AG04450 (cell line): Measurements from ENCODE around the gene TLE6. TPM values are rescaled to one million over a fixed set of nuclear protein-coding genes. Genes with fewer than 3 reads are reported as not detected.
A peak's percentile ranks its signal among the peaks of the same experiment; 100 is the strongest.

ENCODE experiments used
- CTCF ChIA-PET: fragments of 300-600, 350-600 bp; formaldehyde crosslinking; extraction: SDS; loops from one replicate; lab custom pipeline; 2022; ENCODE audit warnings: antibody characterized with exemption, inconsistent platforms; lab: Charles Lee
- POLR2A ChIA-PET: fragments of 350-600 bp; formaldehyde crosslinking; extraction: SDS; loops from one replicate; lab custom pipeline; 2021; ENCODE audit warnings: antibody characterized with exemption, inconsistent platforms; lab: Yijun Ruan, JAX
- DNase-seq: peaks from one replicate; pipeline ENCODE4 v3.0.0-alpha.2; 2011; ENCODE audit warnings: low read depth, low spot score
- H3K27ac ChIP-seq: one replicate; pipeline ENCODE4 v1.5.1; 2012; ENCODE audit warnings: low read depth, low read length, control low read depth
- H3K27me3 ChIP-seq: one replicate; pipeline ENCODE4 v1.6.0; 2012; ENCODE audit warnings: low read length; ENCODE audit not compliant: control insufficient read depth, insufficient read depth
- H3K4me3 ChIP-seq: 2 replicates; pipeline ENCODE4 v1.5.1; 2011; ENCODE audit warnings: mild to moderate bottlenecking, low read depth, low read length, control low read depth
- H3K9me3 ChIP-seq: 2 replicates; pipeline ENCODE4 v1.5.1; 2012; ENCODE audit warnings: low read length; ENCODE audit not compliant: control insufficient read depth, insufficient read depth
- CTCF ChIP-seq: IDR thresholded peaks from 2 replicates; pipeline ENCODE4 v1.5.1; 2011; ENCODE audit warnings: low read depth, low read length, control low read depth, inconsistent platforms
- polyA plus RNA-seq: library from polyadenylated mRNA; depleted of rRNA; stranded (reverse); fragments of >200 nt; gene quantifications from 2 replicates; pipeline ENCODE4 v1.2.3, GENCODE V29; 2011

TLE6 gene
- polyA plus RNA-seq, 1 experiment = 0.51 TPM

DNA sequence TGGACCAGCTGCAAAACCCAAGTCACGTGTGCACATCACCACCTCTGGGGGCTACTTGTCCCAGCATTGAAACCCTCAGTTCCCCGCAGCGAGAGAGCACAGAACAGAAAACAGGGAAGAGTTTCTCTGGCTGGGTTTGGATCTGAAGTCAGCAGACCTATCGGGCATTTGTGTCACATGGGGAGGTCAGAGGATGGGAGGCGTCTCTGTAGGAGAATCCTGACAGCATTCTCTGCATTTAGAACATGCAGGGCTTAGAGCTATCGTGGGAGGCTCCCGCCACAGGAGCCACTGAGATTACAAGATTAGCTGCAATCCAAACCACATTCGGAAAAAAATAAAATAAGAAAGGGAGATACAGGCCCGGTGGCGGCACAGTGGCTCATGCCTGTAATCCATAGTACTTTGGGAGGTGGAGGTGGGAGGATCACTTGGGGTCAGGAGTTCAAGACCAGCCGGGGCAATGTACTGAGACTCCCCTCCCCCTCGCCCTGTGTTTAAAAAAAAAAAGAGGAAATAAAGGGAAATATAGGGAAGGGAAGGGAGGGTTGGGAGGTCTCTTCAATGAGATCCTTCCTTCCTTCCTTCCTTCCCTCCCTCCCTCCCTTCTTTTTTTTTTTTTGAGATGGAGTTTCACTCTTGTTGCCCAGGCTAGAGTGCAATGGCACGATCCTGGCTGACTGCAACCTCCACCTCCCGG lies 2.9 kb upstream of the TLE6 start:
- CTCF ChIA-PET = interaction anchor here (0.9 to 1.2 kb wide), 2 partner anchors 24 to 129 kb away, joined by 3 to 4 read pairs; no protein-coding TSS in a partner anchor
- no peak for DNase-seq
- TF ChIP-seq CTCF = no peak
- POLR2A ChIA-PET = no interaction called here
- no peaks in the 10 kb centered on the region for H3K27me3 ChIP-seq
- no peak overlapping the region for H3K4me3 ChIP-seq
- no peaks in the 10 kb centered on the region for H3K9me3 ChIP-seq
- H3K27ac ChIP-seq = no peak overlapping the region

GRCh38 chr19:2976609-2977000 lies 759 bp upstream of the TLE6 start:
- Histone ChIP-seq H3K27me3 (no peaks in the 10 kb centered on the region), H3K27ac (no peak overlapping the region), H3K9me3 (no peaks in the 10 kb centered on the region), H3K4me3 (peak overlapping the region; percentile 66)
- no peak for TF ChIP-seq CTCF
- CTCF ChIA-PET = interaction anchor here (1.0 to 1.6 kb wide), 4 partner anchors 9 to 127 kb away, joined by 3 to 5 read pairs (median 4); no protein-coding TSS in a partner anchor
- POLR2A ChIA-PET = interaction anchor here (0.5 to 1.6 kb wide), 2 partner anchors 59 to 1244 kb away, joined by 3 to 9 read pairs; no protein-coding TSS in a partner anchor
- DNase-seq = no peak

DNA sequence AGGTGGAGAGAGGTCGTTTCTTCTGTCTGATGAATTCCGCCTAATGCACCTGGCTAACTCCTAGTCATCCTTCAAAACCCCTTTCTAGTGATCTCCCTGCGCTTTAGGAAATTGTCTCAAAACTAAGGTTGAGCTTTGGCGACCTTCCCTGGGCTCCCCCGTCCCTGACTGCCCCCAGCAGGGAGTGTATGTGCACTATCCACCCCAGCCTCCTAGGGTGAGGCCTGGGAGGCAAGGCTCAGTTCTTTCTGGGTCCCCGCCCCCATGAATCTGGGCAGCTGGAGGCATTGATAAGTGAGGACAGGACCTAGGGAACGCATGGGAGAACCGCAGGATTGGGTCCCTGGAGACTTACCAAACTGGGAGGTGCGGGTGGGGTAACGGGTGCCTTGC lies 378 bp downstream of the TLE6 start:
- CTCF ChIA-PET = interaction anchor here (1.2 kb wide), 1 partner anchor 127 kb away, joined by 5 read pairs; no protein-coding TSS in a partner anchor
- Histone ChIP-seq H3K27me3 (no peaks in the 10 kb centered on the region), H3K4me3 (peak overlapping the region; percentile 32), H3K27ac (no peak overlapping the region), H3K9me3 (no peaks in the 10 kb centered on the region)
- no peak for DNase-seq
- POLR2A ChIA-PET = interaction anchor here (1.6 kb wide), 1 partner anchor 58 kb away, joined by 9 read pairs; no protein-coding TSS in a partner anchor
- no peak for TF ChIP-seq CTCF

DNA sequence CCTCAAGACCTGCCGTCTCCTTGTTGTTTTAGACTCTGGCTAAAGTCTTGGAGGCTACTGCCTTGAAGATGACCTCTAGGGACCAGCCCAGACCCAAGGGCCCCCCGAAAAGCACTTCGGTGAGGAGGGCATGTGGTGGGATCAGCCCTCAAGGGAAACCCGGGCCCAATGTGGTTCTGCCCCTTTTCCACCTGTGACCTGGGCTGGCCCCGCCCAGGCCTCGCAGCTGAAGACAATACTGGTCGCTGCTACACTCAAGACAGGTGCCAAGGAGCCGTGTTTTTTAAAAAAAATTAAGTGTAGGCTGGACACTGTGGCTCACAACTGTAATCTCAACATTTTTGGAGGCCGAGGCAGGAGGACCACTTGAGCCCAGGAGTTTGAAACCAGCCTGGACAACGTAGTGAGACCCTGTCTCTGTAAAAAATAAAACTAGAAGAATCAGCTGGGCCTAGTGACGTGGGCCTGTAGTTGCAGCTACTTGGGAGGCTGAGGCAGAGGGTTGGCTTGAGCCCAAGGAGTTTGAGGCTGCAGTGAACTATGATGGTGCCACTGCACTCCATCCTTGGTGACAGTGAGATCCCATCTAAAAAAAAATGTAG lies 903 bp downstream of the TLE6 start:
- CTCF ChIA-PET = interaction anchor here (1.2 kb wide), 1 partner anchor 126 kb away, joined by 5 read pairs; no protein-coding TSS in a partner anchor

More for the DNA sequence above, 903 bp downstream of the TLE6 start:
- Histone ChIP-seq H3K27ac (no peak overlapping the region), H3K27me3 (no peaks in the 10 kb centered on the region), H3K4me3 (no peak overlapping the region), H3K9me3 (no peaks in the 10 kb centered on the region)
- no peak for DNase-seq
- POLR2A ChIA-PET = interaction anchor here (1.6 kb wide), 1 partner anchor 58 kb away, joined by 9 read pairs; no protein-coding TSS in a partner anchor
- no peak for TF ChIP-seq CTCF
